HG02981 (cell line): Measurements from ENCODE around the gene ADPRH.

Experiments
- ATAC-seq: cut with Tn5 transposase; IDR thresholded peaks from one replicate; pipeline ENCODE4 v1.9.1; 2021; ENCODE audit warnings: mild to moderate bottlenecking, moderate library complexity; ENCODE audit not compliant: unreplicated experiment

Gene ADPRH

DNA sequence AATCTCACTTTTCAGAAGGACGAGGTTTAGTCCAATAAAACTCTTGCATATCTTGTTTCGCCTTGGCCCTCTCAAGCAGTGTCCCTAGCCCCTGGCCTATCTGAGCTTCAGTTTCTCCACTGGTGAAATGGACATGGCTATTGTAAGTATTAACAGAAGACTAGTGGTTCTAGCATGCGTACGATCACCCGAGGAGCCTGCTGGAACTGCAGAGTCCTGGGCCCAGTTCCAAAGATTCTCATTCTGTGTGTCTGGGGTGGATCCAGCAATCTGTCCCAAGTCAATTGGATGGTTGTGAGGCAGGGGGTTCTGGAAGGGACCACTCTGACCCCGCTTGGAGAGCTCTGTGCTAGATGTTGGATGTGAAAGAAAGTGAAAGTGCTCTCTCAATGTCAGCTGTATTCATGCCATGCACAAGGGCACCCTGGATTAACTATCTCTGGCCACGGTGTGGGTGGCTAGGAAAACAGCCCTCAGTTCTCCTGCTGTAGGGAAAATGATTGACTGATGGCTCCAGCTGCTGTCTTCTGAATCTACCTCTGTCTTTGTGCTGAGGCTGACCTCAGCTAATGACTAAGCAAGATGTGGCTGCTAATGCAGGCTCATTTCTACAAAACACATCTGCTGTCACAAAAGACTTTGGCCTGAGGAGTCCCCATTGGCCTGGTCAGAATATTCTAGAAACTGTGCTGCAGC, 16.5 kb downstream of the ADPRH start:
- no peak for ATAC-seq

DNA sequence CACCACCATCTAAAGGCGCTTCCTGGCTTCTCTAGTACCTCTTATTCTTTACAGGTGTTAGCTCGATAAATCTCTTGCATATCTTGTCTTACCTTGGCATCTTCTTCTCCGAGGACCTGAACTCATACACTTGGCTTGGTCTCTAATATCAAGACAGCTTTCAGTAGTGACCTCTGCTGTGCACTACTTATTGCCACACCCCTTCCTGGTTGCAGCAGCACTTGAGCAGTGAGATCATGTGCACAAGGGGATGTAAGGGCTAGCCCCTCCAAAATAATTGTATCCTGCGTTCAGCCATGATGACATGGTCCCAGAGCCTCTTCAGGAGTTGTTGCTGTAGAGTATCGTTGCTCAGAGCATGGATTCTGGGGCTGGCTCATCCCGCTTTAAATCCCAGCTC, 17.1 kb downstream of the ADPRH start:
- ATAC-seq, result no peak

DNA sequence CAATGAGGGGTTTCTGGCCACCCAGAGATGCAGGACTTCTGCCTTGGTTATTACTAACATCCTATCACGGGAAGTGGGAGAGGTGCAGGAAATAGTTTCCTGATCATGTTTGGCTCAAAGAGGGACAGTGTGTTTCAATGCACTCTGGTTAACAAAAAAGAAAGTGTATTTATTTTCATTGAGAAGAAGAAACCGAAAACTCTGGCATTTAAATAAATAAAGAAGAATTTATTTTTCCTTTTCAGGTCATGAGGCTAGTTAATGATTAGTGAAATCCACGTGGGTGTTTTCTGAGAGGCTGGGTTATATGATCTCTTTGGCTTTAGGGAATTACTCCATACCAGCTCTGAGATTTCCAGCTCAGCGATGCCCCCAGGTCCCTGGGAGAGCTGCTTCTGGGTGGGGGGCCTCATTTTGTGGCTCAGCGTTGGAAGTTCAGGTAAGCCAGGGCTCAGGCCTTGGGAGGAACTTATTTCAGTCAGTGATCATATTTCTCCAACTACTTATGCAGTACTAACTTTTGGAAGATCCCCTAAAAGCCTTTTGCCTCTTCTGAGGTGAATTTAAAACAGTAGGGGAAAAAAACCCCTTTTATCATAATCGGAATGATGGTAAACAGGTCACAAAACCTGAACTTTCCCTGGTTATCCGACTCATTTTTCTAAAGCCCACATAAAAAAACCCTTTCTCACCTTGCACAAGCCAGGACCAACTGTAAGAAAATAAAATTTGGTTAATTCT, 18.4 kb downstream of the ADPRH start, which contains the start of gene PLA1A:
PLA1A (plus strand) TSS at position 338 of the 741 bp plus-strand sequence; CDS start at position 367, 29 bp downstream.
- no peak for ATAC-seq

DNA sequence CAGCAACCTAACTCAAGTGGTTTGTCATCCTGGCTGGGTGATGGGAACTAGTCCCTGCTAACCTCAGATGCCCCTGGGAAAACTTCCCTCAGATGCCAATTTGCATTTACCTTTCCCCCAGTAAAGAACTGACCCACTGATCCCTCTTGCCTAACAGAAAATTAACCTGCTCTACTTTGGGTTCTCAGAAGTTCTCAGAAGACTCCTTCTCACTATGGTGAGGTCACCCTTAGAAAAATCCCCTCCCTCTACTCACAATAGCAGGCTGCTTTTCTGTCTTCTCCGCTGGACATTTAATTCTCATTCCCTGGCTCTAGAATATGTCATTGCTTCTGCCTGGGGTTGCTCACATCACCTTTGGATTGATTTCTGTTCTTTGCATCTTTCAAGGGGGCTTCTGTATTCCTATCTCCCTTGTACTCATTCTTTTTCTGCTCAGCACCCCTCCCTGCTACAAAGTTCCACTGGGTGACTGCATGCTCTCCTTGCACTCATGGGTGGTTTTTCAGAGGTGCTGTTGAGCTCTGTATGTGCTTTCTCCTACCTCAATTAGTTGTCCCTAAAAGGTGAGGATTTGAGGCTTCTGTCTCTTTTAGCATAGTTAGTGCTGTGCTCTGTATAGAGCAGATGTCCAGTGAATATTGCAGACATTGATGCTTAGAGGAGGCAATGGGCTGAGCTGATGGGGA, 19.3 kb downstream of the ADPRH start:
- peak; percentile 47 for ATAC-seq

DNA sequence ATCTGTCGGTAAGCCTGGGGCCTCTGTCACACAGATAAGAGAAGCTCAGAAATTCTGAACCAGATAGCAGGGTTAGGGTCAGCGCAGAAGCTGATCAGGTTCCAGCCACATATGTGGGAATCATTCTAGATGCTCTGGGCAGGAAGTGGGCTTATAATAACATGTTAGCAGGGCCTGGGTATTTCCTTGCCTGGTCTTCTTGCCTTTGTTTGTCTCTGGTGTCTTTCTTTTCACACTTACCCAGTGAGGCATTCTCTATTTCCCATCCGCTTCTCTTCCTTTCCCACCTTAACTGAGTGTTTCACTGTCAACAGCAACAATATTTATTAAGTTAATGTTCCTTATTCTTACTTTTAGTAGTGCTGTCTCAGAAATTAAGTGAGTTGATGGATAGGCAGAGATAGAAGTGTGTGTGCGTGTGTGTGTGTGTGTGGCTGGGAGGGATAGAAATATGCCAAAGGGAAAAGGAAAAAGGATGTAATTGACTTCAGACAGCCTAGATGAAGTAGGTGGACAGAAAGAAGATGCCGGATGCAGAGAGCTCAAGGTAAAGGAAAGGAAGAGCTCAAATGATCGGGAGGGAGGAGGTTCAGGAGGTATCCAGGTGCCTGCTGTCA, 20.4 kb downstream of the ADPRH start:
- no peak for ATAC-seq

DNA sequence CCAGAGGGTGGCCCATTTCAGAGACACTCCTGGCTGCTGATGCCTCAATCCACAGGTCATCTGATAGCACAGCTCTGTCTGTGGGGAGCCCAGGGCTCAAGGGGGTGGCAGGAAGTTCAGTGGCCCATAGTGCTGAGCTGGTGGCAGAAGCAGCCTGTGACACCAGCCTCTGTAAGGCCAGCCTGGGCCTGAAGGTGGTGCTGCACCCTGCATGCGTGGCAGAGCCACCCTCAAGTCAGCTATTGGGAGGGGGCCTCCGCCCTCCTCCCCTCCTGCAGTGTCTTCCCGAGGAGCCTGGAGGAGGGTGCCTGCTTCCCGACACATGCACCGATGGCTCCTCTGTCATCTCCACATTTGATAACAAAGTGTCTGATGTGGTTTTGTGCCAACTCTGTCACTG, 21.4 kb downstream of the ADPRH start:
- ATAC-seq, result peak; percentile 71

DNA sequence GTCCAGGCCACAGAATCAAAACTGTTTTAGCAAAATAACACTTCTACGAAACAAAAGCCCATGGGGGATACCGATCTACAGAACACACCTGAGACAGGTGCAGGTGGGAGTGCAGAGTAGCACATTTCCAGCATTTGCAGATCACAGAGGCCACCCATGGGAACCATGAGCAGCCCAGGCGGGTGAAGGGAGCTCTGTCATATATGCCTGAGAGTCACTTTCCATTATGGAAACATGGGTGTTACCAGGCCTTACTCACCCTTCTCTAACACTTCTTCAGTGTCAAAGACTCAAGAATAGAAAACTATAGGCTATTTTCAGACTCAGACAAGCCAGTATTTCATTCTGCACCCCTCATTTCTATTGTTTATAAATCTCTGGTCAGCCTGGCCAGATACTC, 21.9 kb downstream of the ADPRH start:
- no peak for ATAC-seq

DNA sequence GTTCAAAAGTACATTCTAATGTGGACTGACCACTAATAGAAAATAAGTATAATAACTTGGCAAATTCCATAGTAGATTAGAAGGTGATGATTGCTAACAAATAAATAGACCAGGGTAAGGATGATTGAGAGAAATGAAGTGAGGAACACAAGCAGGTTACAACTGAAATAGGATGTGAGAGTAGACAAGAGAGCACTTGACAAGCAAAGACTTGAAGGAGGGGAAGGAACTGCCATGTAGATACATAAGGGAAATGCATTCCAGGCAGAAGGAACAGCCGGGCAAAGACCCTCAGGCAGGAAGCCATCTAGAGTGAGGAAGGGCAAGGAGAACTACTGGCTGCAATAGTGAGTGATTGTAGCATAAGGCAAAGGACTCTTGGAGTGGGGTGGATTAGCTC, 23.4 kb downstream of the ADPRH start:
- no peak for ATAC-seq

DNA sequence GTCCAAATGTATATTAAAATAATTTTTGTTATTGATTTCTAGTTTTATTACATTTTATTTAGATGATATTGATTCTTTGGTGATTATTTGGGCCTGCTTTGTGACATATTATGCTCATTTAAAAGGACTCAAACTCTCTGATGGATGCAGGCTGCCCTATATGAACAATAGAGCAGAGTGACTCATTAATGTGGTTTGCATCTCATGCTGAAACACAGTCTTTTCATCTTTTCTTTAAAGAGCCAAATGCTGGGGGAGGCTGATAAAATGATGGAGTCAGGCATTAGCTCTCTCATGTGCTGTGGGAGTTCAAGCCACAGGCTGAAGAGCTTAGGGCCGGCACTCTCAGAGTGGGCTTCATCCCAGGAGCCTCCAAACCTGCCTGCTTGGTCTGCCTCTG, 25.6 kb downstream of the ADPRH start:
- no peak for ATAC-seq

DNA sequence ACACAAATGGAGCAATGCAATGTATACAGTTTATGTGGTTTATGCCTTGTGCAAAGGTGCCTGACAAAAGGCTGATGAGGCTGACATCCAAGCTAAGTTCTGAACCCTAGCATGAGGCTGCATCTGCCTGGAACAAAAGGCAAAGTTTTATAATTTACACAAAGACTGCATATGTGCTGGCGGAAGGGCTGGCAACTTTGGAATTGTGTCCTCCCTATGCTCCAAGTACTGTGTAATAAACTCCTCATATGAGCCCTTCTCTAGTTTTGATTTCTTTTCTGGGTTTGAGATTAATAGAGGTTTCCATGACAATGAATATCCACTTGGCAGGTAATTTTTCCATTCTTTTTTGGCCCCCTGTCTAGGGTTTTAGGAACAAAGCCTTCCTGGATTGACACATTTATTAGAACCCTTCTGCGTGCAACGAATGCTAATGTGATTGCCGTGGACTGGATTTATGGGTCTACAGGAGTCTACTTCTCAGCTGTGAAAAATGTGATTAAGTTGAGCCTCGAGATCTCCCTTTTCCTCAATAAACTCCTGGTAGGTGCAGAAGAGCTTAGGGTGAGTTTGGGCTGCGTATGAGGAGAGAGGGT, 29.2 kb downstream of the ADPRH start:
- no peak for ATAC-seq

DNA sequence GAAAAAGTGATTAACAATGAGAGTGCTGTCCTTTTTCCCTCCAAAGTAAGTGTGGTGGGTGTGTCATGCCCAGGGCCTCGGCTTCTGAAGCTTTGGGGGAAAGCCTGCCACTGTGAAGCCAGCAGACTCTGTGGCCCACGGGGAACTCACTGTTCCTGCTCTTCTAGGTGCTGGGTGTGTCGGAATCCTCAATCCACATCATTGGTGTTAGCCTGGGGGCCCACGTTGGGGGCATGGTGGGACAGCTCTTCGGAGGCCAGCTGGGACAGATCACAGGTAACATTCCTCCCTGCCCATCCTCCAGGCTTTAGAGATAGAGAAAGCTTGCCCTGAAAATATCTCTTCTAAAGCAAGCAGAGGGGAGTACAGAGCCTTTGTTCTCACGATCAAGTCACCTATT, 30.0 kb downstream of the ADPRH start:
- no peak for ATAC-seq

DNA sequence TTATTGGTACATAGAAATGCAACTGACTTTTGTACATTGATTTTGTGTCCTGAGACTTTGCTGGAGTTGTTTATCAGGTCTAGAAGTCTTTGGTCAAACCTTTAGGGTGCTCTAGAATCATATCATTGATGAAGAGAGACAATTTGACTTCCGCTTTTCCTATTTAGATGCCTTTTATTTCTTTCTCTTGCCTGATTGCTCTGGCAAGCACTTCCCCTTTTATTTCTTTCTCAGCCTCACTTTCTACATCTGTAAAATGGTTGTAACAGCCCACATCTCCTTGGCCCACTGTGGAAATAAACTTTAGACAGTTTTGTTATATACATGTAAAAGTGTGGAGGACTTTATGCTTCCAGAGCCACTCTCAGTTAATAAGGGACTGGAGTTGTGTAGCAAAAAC, 32.4 kb downstream of the ADPRH start:
- ATAC-seq, result no peak

DNA sequence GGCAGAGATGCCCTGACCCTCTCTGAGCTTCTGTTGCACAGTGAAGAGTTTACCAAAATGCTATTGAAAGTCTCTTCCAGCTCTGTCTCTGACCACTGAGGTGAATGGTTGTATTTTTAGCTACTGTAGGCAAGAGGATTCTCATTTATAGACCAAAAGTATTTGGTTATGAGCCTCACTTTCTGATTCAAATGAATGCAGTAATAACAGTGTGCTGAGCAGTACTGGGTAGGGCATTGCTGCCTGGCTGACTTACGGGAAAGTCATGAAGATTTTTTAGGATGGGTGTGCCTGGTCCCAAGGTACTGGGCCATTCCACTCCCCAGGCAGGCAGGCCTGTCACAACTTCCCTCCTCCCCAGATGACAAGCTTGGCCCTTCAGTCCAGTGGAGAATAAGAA, 33.9 kb downstream of the ADPRH start:
- ATAC-seq, result no peak

DNA sequence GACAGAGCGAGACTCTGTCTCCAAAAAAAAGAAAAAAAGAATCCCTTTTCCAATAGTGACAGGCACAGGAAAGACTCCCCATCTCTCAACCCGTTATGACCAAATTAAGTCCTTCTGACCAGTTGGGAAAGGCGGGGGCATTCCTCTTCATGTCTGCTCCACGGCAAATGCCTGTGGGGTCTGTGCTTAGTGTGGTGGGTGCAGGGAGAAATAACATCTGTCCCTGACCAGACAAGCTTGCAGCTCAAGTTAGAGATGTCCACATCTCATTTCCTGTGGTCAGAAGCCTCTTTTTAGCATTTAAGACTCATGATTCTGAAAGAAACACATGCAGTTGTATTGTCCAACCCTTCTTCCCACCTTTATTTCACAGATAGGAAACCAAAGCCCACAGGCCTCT, 34.6 kb downstream of the ADPRH start:
- no peak for ATAC-seq

DNA sequence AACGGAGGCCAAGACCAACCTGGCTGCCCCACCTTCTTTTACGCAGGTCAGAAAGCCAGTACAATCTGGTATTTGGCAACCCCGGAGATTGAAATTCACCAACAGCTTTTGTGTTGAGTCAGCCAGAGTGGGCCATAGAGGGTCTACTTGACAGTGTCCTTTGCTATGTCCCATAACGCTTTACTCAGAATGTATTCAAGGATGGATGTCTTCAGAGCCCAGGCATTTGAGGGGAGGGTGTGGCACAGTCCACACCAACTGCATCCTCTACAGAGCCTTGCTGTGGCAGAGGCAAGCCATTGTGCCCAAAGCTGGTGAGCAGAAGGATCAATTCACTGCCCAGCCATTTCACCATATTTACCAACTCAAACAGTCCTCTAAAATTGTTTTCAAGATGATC, 36.8 kb downstream of the ADPRH start:
- ATAC-seq, result no peak

DNA sequence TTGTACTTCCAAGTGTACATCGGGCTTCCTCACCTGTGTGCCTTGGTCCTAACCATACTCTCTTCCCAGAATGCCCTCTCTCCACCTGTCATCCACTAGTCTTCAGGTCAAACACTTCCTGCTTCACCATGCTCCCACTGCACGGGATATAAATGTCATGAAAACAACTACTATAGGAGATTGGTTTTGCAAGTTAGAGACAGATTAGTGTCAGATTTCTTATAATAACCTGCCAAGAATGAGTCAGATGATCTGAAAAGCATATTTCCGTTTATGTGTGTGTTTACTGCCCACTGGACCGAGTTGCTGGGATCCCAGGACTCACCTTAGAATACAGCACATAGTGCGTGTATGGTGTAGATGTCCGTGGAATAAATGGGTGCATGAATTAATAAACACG, 39.8 kb downstream of the ADPRH start:
- ATAC-seq, result no peak

DNA sequence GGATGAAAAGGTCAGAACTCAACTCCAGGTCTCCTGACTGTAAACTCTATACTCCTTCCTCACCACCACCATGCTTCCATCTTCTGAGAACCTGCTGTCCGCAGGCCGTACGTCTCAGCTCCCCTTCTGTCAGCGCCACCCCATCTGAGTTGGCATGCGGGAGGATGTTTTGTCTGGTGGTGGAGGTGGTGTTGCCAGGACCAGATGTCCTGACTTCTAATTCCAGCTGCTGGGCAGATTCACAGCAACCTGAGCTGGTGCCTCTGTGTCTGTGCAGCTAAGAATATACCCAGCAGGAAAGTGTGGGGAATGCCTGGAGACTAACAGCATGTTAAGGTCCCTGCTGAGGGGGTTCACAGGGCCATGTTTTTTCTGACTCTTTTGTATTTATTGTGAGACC, 41.6 kb downstream of the ADPRH start:
- no peak for ATAC-seq

DNA sequence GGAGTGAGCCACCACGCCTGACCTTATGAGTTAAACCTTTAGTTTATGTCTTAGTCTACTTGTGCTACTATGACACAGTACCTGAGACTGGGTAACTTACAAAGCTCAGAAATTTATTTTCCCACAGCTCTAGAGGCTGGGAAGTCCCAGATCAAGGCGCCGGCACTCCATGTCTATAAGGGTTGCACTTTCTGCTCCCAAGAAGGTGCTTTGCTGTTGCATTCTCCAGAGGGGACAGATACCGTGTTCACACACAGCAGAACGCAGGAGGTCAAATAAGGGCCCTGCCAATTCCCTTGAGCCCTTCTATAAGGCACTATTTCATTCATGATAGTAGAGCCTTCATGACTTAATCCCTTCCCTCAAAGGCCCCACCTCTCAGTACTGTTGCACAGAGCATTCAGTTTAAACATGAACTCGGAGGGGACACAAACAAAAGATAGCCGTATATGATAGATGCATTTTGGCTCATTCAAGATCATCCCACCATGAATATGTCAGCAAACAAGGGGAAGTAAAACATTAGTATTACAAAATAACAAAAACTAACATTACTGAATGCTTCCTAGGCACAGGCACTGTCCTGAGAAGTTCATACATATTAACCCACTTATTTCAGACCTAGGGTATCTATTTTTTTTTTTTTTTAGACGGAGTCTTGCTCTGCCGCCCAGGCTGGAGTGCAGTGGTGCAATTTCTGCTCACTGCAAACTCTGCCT, 44.9 kb downstream of the ADPRH start:
- ATAC-seq, result no peak

DNA sequence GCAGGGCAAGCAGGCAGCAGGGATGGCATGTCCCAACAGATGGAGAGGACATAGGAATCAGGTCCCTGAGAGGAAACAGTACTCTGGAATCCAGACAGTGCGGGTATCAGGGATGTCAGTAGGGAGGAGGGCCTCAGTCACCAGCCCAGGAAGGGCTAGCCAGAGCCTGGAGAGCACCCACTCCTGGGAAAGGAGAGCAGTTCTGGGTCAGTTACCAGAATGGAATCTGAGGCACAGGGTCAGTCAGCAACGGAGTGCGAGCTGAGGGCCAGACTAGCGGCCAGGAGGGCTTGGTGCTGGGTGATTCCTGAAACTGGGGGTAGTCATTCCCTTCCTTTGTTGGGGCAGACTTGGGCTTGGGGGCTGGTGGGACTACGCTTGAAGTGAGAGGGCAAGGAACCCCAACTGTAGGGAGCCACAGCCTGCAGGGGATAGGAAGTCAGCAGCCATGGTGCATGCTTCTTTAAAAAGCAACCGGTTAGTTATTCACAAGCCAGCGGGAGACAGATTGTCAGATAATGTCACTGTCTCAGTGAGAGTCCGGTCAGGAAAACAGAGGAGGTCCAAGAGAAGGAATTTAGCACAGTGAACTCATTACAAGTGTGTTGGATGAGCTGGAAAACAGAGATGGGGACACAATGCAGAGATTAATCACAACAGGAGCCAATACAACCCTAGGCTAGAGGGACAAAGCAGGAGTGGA, 46.3 kb downstream of the ADPRH start:
- no peak for ATAC-seq

DNA sequence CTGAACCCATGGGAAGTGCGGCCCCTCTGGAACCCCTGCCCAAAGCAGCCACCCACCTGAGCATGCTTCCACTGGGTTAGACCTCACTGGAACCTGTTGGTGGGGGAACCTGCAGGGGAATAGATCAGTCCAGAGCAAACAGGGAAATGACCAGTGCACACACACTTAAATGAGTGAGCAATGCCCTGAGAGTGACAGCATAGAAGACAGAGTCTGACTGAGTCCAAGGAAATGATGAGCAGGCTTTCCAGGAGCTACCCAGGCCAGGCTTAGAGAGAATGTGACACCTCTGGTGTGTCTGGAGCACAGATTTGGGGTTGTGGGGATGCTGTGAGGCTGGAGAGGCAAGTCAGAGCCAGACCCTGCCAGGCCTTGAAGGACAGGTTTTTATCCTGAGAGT, 46.9 kb downstream of the ADPRH start:
- no peak for ATAC-seq
